HCT116 (cell line): ENCODE data around the gene NEURL1. TPM values are rescaled to one million over a fixed set of nuclear protein-coding genes. Genes with fewer than 3 reads are reported as not detected.

Source experiments
- ATAC-seq: fragments of 200-7000 bp; cut with Tn5 transposase; 2 replicates; pipeline ENCODE4 v1.9.1; 2020; ENCODE audit warnings: mild to moderate bottlenecking, moderate library complexity
- BruUV-seq: library from RNA; stranded (reverse); fragments of 400-500 nt; replicated peaks from 2 replicates; lab custom pipeline; 2021; lab: Mats Ljungman, UMichigan
- CTCF ChIA-PET: fragments of 300-600 bp; sonication (Branson Sonifier 250); formaldehyde crosslinking; loops from one replicate; lab custom pipeline; 2021; ENCODE audit warnings: antibody characterized with exemption; lab: Charles Lee
- POLR2A ChIA-PET: fragments of 300-600, 350-600 bp; sonication (Branson Sonifier 250); formaldehyde crosslinking; loops from one replicate; lab custom pipeline; 2021; ENCODE audit warnings: antibody characterized with exemption; lab: Charles Lee
- RAD21 ChIA-PET, 2 experiments: fragments of 300-600 bp; sonication (Branson Sonifier 250); formaldehyde crosslinking; loops; one replicate each; lab custom pipeline; 2023; ENCODE audit warnings: low total read pairs in 2 of 2; ENCODE audit not compliant: uncharacterized antibody in 2 of 2, unreplicated experiment in 2 of 2, low non-redundant PET in 1 of 2; lab: Charles Lee
- DNase-seq: peaks from one replicate; pipeline ENCODE4 v3.0.0-alpha.2; 2010; ENCODE audit warnings: low read depth, low spot score
- H2AFZ ChIP-seq: fragments of 200-600 bp; shearing (Covaris generic), sonication (generic); 2 replicates; pipeline ENCODE4 v1.6.1; 2017; ENCODE audit warnings: low read depth, mixed run types, mixed read lengths, antibody characterized with exemption, low read length; ENCODE audit not compliant: poor library complexity, severe bottlenecking
- H3K27ac ChIP-seq: 2 replicates; pipeline ENCODE4 v1.5.1; 2012; ENCODE audit warnings: low read depth, low read length
- H3K27me3 ChIP-seq: fragments of 200-600 bp; sonication (generic); 2 replicates; pipeline ENCODE4 v1.6.1; 2016; ENCODE audit warnings: mixed run types, low read length, mixed read lengths; ENCODE audit not compliant: insufficient read depth
- H3K36me3 ChIP-seq, 2 experiments: fragments of 200-500 bp in 1 of 2; fragments of 200-600 bp in 1 of 2; sonication (Bioruptor generic) in 1 of 2; sonication (generic) in 1 of 2; 2 replicates each; pipeline versions ENCODE4 v1.5.1 to v1.6.1; 2014 to 2016; ENCODE audit warnings: low read length in 2 of 2, inconsistent platforms in 1 of 2, mixed read lengths in 1 of 2, mixed run types in 1 of 2; ENCODE audit not compliant: insufficient read depth in 2 of 2, control insufficient read depth in 1 of 2
- H3K4me1 ChIP-seq, 2 experiments: fragments of 200-600 bp in 1 of 2; sonication (generic) in 1 of 2; 2 replicates each; pipeline versions ENCODE4 v1.5.1 to v1.6.1; 2012 to 2017; ENCODE audit warnings: low read length in 2 of 2, inconsistent platforms in 1 of 2, mild to moderate bottlenecking in 1 of 2, mixed read lengths in 1 of 2, mixed run types in 1 of 2, moderate library complexity in 1 of 2; ENCODE audit not compliant: insufficient read depth in 2 of 2, control insufficient read depth in 1 of 2
- H3K4me2 ChIP-seq: fragments of 200-600 bp; sonication (generic); 2 replicates; pipeline ENCODE4 v1.6.1; 2017; ENCODE audit warnings: mixed run types, low read length, mixed read lengths
- H3K4me3 ChIP-seq, 2 experiments: fragments of 200-600 bp in 1 of 2; sonication (generic) in 1 of 2; replicated peaks in 1 of 2; 2 replicates each; pipeline ENCODE4 v1.5.1; 2011 to 2016; ENCODE audit warnings: low read length in 2 of 2, control low read depth in 1 of 2, low read depth in 1 of 2, mild to moderate bottlenecking in 1 of 2, mixed read lengths in 1 of 2, mixed run types in 1 of 2
- H3K79me2 ChIP-seq: fragments of 200-600 bp; sonication (generic); 2 replicates; pipeline ENCODE4 v1.6.1; 2017; ENCODE audit warnings: mild to moderate bottlenecking, mixed run types, low read length, moderate library complexity, mixed read lengths; ENCODE audit not compliant: insufficient read depth
- H3K9ac ChIP-seq: fragments of 200-600 bp; sonication (generic); 2 replicates; pipeline ENCODE4 v1.6.1; 2016; ENCODE audit warnings: low read length, mixed read lengths
- H3K9me2 ChIP-seq: fragments of 200-600 bp; sonication (generic), shearing (Covaris generic); 2 replicates; pipeline ENCODE4 v1.6.1; 2017; ENCODE audit warnings: mixed run types, mild to moderate bottlenecking, moderate library complexity; ENCODE audit not compliant: insufficient read depth
- H3K9me3 ChIP-seq, 2 experiments: fragments of 200-500 bp in 1 of 2; fragments of 200-600 bp in 1 of 2; sonication (Bioruptor generic) in 1 of 2; sonication (generic) in 1 of 2; 2 replicates each; pipeline ENCODE4 v1.6.1; 2014 to 2017; ENCODE audit warnings: low read length in 2 of 2, mixed read lengths in 2 of 2, inconsistent platforms in 1 of 2, low read depth in 1 of 2, mild to moderate bottlenecking in 1 of 2, mixed run types in 1 of 2, moderate library complexity in 1 of 2; ENCODE audit not compliant: control insufficient read depth in 1 of 2, insufficient read depth in 1 of 2
- H4K20me1 ChIP-seq: fragments of 200-600 bp; sonication (generic), shearing (Covaris generic); 2 replicates; pipeline ENCODE4 v1.6.1; 2017; ENCODE audit warnings: mixed run types, mild to moderate bottlenecking, moderate library complexity; ENCODE audit not compliant: insufficient read depth
- CBX3 ChIP-seq: IDR thresholded peaks from 2 replicates; pipeline ENCODE4 v1.6.1; 2012; ENCODE audit warnings: low read depth
- ELF1 ChIP-seq: IDR thresholded peaks from 2 replicates; pipeline ENCODE4 v1.6.1; 2012; ENCODE audit warnings: low read depth, borderline replicate concordance
- FOSL1 ChIP-seq: IDR thresholded peaks from 2 replicates; pipeline ENCODE4 v1.6.1; 2012; ENCODE audit warnings: low read depth
- MAX ChIP-seq: IDR thresholded peaks from 2 replicates; pipeline ENCODE4 v1.6.1; 2012
- RAD21 ChIP-seq: IDR thresholded peaks from 2 replicates; pipeline ENCODE4 v1.6.1; 2012; ENCODE audit warnings: low read depth, mild to moderate bottlenecking
- SP1 ChIP-seq: IDR thresholded peaks from 2 replicates; pipeline ENCODE4 v1.6.1; 2012; ENCODE audit warnings: low read depth
- SRF ChIP-seq: IDR thresholded peaks from 2 replicates; pipeline ENCODE4 v1.6.1; 2012; ENCODE audit warnings: low read depth
- intact Hi-C: fragments of 100-400 bp; cut with micrococcal nuclease; formaldehyde crosslinking; loops from 2 replicates; pipeline ENCODE4 v1.10.0; 2022
- total RNA-seq: library from RNA; stranded (reverse); gene quantifications from one replicate; pipeline ENCODE4 v1.2.1, GENCODE V29; 2021; ENCODE audit not compliant: unreplicated experiment
- TF ChIP-seq, protein P1 (sequence below): IDR thresholded peaks from 2 replicates; pipeline ENCODE4 v1.6.1; 2012
- TF ChIP-seq, protein P2 (sequence below), 3 experiments: fragments of 200-600 bp in 1 of 3; sonication (generic) in 1 of 3; IDR thresholded peaks in 2 of 3; conservative IDR thresholded peaks in 1 of 3; 2 replicates each; pipeline ENCODE4 v1.5.1; 2012 to 2017; ENCODE audit warnings: low read depth in 2 of 3, low read length in 2 of 3, antibody characterized with exemption in 1 of 3, borderline replicate concordance in 1 of 3, control low read depth in 1 of 3, mild to moderate bottlenecking in 1 of 3, mixed read lengths in 1 of 3, mixed run types in 1 of 3, moderate library complexity in 1 of 3; ENCODE audit not compliant: insufficient read depth in 1 of 3

Gene NEURL1
- total RNA-seq, 1 experiment from 2014 or later: 1.4 TPM

DNA sequence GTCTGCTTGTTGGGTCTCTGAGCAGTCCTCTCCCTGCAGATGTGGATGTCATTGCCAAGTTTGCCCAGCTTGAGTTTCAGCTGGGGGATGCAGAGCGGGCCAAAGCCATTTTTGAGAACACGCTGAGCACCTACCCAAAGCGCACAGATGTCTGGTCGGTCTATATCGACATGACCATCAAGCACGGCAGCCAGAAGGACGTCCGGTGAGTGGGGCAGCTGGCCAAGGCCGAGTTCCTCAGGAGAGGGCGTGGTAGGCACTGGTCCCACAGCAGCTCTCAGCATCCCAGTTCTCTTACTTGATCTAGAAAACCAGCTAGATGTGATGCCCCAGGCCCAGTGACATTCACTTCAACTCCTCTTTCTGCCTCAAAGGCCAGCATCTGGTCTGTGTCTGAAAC is 49.0 kb upstream of the NEURL1 start:
- Histone ChIP-seq H3K4me1 (peaks cover 0 to 15% of the 10 kb centered on the region in 2 experiments; a peak in 1 of 4 replicates), H3K27me3 (no peaks in the 10 kb centered on the region), H3K36me3 (peaks cover 80 to 82% of the 10 kb centered on the region in 2 experiments), H3K27ac (no peak overlapping the region; the same call in 1 of the 2 replicates), H3K4me3 (no peak overlapping the region), H3K9me2 (no peaks in the 10 kb centered on the region), H4K20me1 (no peaks in the 10 kb centered on the region), H3K9me3 (no peaks in the 10 kb centered on the region), H2AFZ (no peak overlapping the region), H3K4me2 (no peak overlapping the region), H3K79me2 (peaks cover 6% of the 10 kb centered on the region; the same call in 1 of the 2 replicates), H3K9ac (no peak overlapping the region)
- ChIA-PET POLR2A (no interaction called here), RAD21 (no interaction called here), CTCF (no interaction called here)
- TF ChIP-seq, protein P1, sequence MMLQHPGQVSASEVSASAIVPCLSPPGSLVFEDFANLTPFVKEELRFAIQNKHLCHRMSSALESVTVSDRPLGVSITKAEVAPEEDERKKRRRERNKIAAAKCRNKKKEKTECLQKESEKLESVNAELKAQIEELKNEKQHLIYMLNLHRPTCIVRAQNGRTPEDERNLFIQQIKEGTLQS: no peak
- TF ChIP-seq SRF (no peak), SP1 (no peak), RAD21 (no peak), MAX (no peak), FOSL1 (no peak), ELF1 (no peak), CBX3 (no peak)
- TF ChIP-seq, protein P2, sequence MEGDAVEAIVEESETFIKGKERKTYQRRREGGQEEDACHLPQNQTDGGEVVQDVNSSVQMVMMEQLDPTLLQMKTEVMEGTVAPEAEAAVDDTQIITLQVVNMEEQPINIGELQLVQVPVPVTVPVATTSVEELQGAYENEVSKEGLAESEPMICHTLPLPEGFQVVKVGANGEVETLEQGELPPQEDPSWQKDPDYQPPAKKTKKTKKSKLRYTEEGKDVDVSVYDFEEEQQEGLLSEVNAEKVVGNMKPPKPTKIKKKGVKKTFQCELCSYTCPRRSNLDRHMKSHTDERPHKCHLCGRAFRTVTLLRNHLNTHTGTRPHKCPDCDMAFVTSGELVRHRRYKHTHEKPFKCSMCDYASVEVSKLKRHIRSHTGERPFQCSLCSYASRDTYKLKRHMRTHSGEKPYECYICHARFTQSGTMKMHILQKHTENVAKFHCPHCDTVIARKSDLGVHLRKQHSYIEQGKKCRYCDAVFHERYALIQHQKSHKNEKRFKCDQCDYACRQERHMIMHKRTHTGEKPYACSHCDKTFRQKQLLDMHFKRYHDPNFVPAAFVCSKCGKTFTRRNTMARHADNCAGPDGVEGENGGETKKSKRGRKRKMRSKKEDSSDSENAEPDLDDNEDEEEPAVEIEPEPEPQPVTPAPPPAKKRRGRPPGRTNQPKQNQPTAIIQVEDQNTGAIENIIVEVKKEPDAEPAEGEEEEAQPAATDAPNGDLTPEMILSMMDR (IDR thresholded peaks at IDR 0.05 in 2 of 3, conservative IDR thresholded peaks at IDR 0.05 in 1 of 3; ENCODE audit: borderline replicate concordance in 1 of 3, insufficient read depth in 1 of 3, low read depth in 2 of 3, low read length in 2 of 3): no peak
- BruUV-seq: no TSS peak
- no peak for DNase-seq
- intact Hi-C loops: no loop called here
- ATAC-seq: no peak
